ENCODE results near the gene OPA1.

OPA1 gene

GRCh38 chr3:193569119-193569518, 23.9 kb upstream of the OPA1 start:
- no peak for TF ChIP-seq CTCF (IDR thresholded peaks at IDR 0.05; ENCODE audit: low read length, missing control alignments)
- DNase-seq (ENCODE audit: low read depth) = no peak

GRCh38 chr3:193572426-193572908, 20.5 kb upstream of the OPA1 start:
- TF ChIP-seq CTCF (IDR thresholded peaks at IDR 0.05; ENCODE audit: low read length, missing control alignments) = peak; percentile 86
- peak; percentile 76 for DNase-seq (ENCODE audit: low read depth)
- no peak overlapping the region for H3K4me3 ChIP-seq (replicated peaks; ENCODE audit: low read depth, low read length)

More at GRCh38 chr3:193569119-193569518, 23.9 kb upstream of the OPA1 start:
- H3K4me3 ChIP-seq (replicated peaks; ENCODE audit: low read depth, low read length) = no peak overlapping the region

- TF ChIP-seq CTCF (IDR thresholded peaks at IDR 0.05; ENCODE audit: low read length, missing control alignments) = no peak
Observed at GRCh38 chr3:193573403-193574191, 19.4 kb upstream of the OPA1 start.

GRCh38 chr3:193574488-193575070, 18.4 kb upstream of the OPA1 start:
- TF ChIP-seq CTCF (IDR thresholded peaks at IDR 0.05; ENCODE audit: low read length, missing control alignments) = no peak
- DNase-seq (ENCODE audit: low read depth) = no peak

More at GRCh38 chr3:193573403-193574191, 19.4 kb upstream of the OPA1 start:
- no peak overlapping the region for H3K4me3 ChIP-seq (replicated peaks; ENCODE audit: low read depth, low read length)
- no peak for DNase-seq (ENCODE audit: low read depth)

GRCh38 chr3:193585530-193585929, 7.5 kb upstream of the OPA1 start:
- no peak overlapping the region for H3K4me3 ChIP-seq (replicated peaks; ENCODE audit: low read depth, low read length)
- no peak for DNase-seq (ENCODE audit: low read depth)
- TF ChIP-seq CTCF (IDR thresholded peaks at IDR 0.05; ENCODE audit: low read length, missing control alignments) = no peak

More at GRCh38 chr3:193574488-193575070, 18.4 kb upstream of the OPA1 start:
- H3K4me3 ChIP-seq (replicated peaks; ENCODE audit: low read depth, low read length) = no peak overlapping the region

- no peak for TF ChIP-seq CTCF (IDR thresholded peaks at IDR 0.05; ENCODE audit: low read length, missing control alignments)
- no peak overlapping the region for H3K4me3 ChIP-seq (replicated peaks; ENCODE audit: low read depth, low read length)
- no peak for DNase-seq (ENCODE audit: low read depth)
Observed at GRCh38 chr3:193586526-193586925, 6.5 kb upstream of the OPA1 start.

Measured in fibroblast of pulmonary artery (primary cell).